Stimulated activated effector memory CD8-positive, alpha-beta T cell treated with anti-CD3 and anti-CD28 coated beads, Interleukin-12 subunit alpha, Interleukin-12 subunit beta, amount 100 ng/mL, for 72 hours (primary cell): ENCODE data around the gene ASIC1.
A peak's percentile ranks its signal among the peaks of the same experiment; 100 is the strongest.

Experiments used
- ATAC-seq: fragments of 150-1000 bp; cut with Tn5 transposase; 2 replicates; pipeline ENCODE4 v1.10.0; 2021
- DNase-seq, 2 donors: peaks; one replicate each; pipeline ENCODE4 v3.0.0; 2021 to 2022; ENCODE audit warnings: low spot score in 2 of 2
- H3K27ac Mint-ChIP-seq: one replicate; pipeline ENCODE4 v1.8.0; 2022; ENCODE audit warnings: mild to moderate bottlenecking, mixed read lengths
- H3K36me3 Mint-ChIP-seq: one replicate; pipeline ENCODE4 v1.8.0; 2022; ENCODE audit warnings: mild to moderate bottlenecking, mixed read lengths
- H3K4me1 Mint-ChIP-seq: one replicate; pipeline ENCODE4 v1.8.0; 2022; ENCODE audit warnings: mixed read lengths
- H3K4me3 Mint-ChIP-seq: one replicate; pipeline ENCODE4 v1.8.0; 2022; ENCODE audit warnings: mild to moderate bottlenecking, mixed read lengths
- H3K9me3 Mint-ChIP-seq: one replicate; pipeline ENCODE4 v1.8.0; 2022; ENCODE audit warnings: mixed read lengths

ASIC1 gene

DNA sequence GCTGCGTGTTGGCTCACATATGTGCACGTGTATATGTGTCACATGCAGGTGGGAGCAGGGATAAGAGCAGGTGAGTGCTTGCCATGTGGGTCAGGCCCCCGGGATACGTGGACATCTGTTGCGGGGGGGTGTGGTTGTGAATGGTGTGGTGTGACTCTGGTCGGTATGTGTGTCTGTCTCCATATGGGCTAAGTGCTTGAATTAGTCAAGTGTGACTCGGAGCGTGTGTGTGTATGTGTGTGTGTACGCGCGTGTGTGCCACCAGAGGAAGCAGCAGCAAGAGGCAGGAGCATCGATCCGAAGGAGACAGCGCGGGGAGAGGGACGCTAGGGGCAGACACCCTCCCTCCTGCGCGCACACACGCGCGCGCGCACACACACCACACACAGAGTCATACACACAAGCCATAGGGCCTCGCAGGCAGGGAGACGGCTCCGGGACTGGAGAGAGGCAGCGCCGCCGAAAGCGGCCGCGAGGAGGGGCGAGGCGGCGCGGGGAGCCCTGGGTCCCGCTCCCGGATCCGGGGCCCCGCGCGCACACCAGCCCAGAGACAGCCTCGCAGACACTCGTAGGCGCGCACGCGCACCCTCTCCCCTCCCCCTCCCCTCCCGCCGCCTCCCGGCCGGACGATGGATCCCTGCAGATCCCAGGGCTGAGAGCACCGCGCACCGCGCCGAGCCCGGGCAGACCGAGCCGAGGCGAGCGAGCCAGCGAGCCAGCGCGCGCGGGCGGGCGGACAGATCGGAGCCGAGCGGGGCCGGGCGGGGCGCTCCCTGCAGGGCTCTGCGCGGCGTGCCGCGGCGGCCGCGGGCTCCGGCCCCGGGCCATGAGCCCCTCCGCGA is at the start of gene ASIC1:
ASIC1 (plus strand) TSS at position 597 of the 842 bp plus-strand sequence. CDS start 1,171 bp downstream, outside the sequence.
- ATAC-seq: peak; percentile 64
- Mint-ChIP-seq H3K9me3 (no peaks in the 10 kb centered on the region), H3K36me3 (no peaks in the 10 kb centered on the region), H3K4me1 (peaks cover 32% of the 10 kb centered on the region), H3K4me3 (peak within 1 kb of the TSS; percentile 73), H3K27ac (no peak within 1 kb of the TSS)
- DNase-seq: peak in 1 of 2 donors; percentile 69

GRCh38 chr12:50013361-50014147 is 43.8 kb upstream of the ASIC1 start:
- ATAC-seq (peak; percentile 85), DNase-seq (no peak)
- Mint-ChIP-seq H3K9me3 (no peaks in the 10 kb centered on the region), H3K4me1 (peaks cover 13% of the 10 kb centered on the region), H3K4me3 (no peak overlapping the region), H3K27ac (no peak overlapping the region), H3K36me3 (peaks cover 70% of the 10 kb centered on the region)

DNA sequence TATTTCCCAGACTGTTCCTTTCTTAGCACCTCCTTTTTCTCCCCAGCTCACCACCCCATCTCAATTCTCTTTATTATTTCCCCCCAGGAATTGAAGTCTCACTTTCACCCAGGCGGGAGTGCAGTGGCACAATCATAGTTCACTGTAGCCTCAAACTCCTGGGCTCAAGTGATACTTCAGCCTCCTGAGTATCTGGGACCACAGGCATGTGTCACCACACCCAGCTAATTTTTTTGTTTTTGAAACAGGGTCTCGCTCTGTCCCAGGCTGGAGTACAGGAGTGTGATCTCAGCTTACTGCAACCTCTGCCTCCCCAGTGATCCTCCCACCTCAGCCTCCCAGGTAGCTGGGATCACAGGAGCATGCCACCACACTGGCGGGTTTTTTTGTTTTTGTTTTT is 43.1 kb upstream of the ASIC1 start:
- DNase-seq (no peak), ATAC-seq (no peak)
- H3K4me1 Mint-ChIP-seq: peaks cover 19% of the 10 kb centered on the region
- H3K36me3 Mint-ChIP-seq: peaks cover 63% of the 10 kb centered on the region
- no peak overlapping the region for H3K4me3 Mint-ChIP-seq
- H3K27ac Mint-ChIP-seq: no peak overlapping the region
- H3K9me3 Mint-ChIP-seq: no peaks in the 10 kb centered on the region

DNA sequence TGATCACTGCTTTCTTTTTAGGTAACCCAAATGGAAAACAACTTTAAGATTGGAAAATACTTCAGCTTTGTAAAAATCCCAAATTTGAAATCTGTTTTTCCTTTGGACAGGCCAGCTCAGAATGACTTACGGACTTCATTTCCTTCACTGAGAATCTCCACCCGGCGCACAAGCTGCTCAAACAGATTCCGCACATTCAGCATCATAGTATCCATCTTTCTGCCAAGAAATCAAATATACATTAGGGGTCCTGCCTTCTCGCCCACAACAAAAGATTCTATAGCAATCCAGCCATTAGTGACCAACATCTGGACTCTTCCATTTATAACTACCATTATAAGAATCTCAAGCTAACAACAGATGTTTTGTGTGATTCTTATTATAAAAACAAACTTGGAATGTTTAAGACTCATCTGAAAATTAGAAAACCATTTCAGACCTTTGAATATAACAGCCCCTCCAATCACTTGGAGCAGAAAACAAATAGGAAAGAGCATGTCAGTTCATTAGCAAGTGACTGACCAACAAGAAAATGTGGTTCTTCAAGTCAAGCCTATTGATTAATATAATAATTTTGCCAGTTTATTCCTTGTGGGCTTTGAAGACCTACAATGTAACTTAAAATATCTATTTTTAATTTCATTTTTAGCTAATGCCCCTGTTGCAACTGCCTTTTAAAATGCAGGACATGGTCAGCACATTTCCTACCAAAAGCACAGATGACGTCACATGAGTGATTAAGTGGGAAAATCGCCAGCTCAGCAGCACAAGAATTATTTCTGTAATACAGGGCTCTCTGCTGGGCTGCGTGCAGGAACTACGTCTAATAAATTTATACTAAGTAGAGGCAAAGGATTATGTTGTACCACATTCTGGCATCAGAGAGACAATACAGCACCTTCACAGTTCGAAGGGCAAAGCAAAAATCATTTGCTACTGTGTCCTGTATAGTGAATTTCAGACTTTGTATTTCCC is 40.6 kb upstream of the ASIC1 start:
- ATAC-seq (no peak), DNase-seq (no peak)
- peaks cover 42% of the 10 kb centered on the region for H3K36me3 Mint-ChIP-seq
- H3K27ac Mint-ChIP-seq: no peak overlapping the region
- peaks cover 19% of the 10 kb centered on the region for H3K4me1 Mint-ChIP-seq
- no peaks in the 10 kb centered on the region for H3K9me3 Mint-ChIP-seq
- H3K4me3 Mint-ChIP-seq: no peak overlapping the region

GRCh38 chr12:50017641-50018040 is 39.8 kb upstream of the ASIC1 start:
- no peak for ATAC-seq
- H3K4me1 Mint-ChIP-seq: peaks cover 19% of the 10 kb centered on the region
- no peaks in the 10 kb centered on the region for H3K9me3 Mint-ChIP-seq
- H3K27ac Mint-ChIP-seq: no peak overlapping the region
- H3K4me3 Mint-ChIP-seq: no peak overlapping the region
- peaks cover 43% of the 10 kb centered on the region for H3K36me3 Mint-ChIP-seq
- no peak for DNase-seq

DNA sequence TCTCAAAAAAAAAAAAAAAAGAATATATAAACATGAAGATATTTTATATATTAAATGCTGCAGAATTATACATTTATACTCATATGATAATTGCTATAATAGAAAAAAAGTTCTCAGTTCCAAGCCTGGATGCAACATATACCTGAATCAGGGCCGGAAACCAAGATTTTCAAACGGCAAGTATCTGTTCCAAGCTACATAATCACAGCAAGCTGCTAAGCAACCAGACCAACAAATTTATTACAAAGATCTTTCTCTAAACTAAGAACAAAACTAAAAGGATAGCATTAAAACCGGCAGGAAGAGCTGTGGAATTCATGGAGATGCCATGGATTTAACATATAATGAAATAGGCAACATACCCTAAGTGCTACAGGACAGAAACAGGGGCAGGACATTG is 39.2 kb upstream of the ASIC1 start:
- peaks cover 48% of the 10 kb centered on the region for H3K36me3 Mint-ChIP-seq
- H3K9me3 Mint-ChIP-seq: no peaks in the 10 kb centered on the region
- ATAC-seq (no peak), DNase-seq (no peak)
- H3K4me3 Mint-ChIP-seq: no peak overlapping the region
- no peak overlapping the region for H3K27ac Mint-ChIP-seq
- H3K4me1 Mint-ChIP-seq: peaks cover 19% of the 10 kb centered on the region

DNA sequence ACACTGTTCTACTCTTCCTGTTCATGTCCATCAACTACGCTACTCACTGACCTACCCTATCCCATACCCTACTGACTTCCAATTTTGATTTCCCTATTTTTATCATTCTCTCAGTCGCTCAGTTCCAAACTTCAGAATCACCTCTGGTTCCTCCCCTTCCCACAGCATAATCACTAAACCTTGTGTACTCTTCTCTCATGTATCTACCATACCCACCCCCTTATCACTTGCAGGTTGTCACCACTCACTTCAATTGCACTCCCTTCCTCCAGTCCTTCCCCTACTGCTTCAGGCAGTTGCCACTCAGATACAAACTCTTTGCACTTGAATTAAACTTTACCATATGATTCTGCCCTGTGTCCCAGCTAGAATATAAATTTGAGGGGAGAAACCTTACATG is 38.4 kb upstream of the ASIC1 start:
- peaks cover 44% of the 10 kb centered on the region for H3K36me3 Mint-ChIP-seq
- H3K4me1 Mint-ChIP-seq: peaks cover 13% of the 10 kb centered on the region
- H3K4me3 Mint-ChIP-seq: no peak overlapping the region
- no peaks in the 10 kb centered on the region for H3K9me3 Mint-ChIP-seq
- DNase-seq (no peak), ATAC-seq (no peak)
- H3K27ac Mint-ChIP-seq: no peak overlapping the region

DNA sequence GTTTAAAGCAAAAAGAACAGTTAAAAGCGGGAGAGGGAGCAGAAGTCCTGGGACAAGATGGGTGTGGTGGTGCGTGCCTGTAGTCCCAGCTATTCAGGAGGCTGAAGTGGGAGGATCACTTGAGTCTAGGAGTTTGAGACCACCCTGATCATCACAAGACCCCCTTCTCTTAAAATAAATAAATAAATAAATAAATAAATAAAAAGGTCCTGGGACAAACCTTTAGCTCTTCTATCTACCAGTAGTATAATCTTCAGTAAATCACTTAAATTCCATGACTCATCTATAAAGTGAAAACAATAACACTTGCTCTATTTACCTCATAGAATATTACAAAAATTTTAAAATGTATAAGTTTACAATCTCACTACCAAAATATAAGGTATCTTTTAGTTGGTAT is 37.9 kb upstream of the ASIC1 start:
- no peak for DNase-seq
- H3K36me3 Mint-ChIP-seq: peaks cover 43% of the 10 kb centered on the region
- no peaks in the 10 kb centered on the region for H3K9me3 Mint-ChIP-seq
- no peak overlapping the region for H3K4me3 Mint-ChIP-seq
- peaks cover 13% of the 10 kb centered on the region for H3K4me1 Mint-ChIP-seq
- ATAC-seq: no peak
- H3K27ac Mint-ChIP-seq: no peak overlapping the region

DNA sequence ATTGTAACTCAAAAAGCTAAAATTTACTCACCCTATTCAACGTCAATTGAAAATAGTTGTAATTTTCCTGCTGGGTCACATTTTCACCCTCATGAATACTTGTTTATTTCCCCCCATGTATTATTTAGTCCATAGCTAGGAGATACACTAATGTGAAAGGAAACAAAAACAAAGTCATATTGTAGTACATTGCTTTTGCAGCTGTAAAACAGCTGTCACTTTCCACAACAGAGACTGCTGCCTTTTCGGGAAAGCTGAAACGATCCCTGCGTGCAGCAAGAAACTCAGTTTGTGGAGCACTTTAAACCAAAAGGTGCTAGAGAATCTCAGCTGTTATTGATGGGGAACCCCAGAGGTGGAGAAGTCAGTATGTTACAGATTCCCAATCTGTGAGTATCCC is 36.4 kb upstream of the ASIC1 start:
- H3K4me3 Mint-ChIP-seq: no peak overlapping the region
- ATAC-seq (no peak), DNase-seq (no peak)
- peaks cover 3% of the 10 kb centered on the region for H3K9me3 Mint-ChIP-seq
- peaks cover 26% of the 10 kb centered on the region for H3K4me1 Mint-ChIP-seq
- H3K36me3 Mint-ChIP-seq: peaks cover 39% of the 10 kb centered on the region
- H3K27ac Mint-ChIP-seq: no peak overlapping the region

- Mint-ChIP-seq H3K9me3 (peaks cover 3% of the 10 kb centered on the region), H3K36me3 (peaks cover 30% of the 10 kb centered on the region), H3K4me1 (peaks cover 26% of the 10 kb centered on the region), H3K27ac (no peak overlapping the region), H3K4me3 (peak overlapping the region; percentile 95)
- ATAC-seq: no peak
- DNase-seq: no peak
Measured at GRCh38 chr12:50022903-50023302, 34.5 kb upstream of the ASIC1 start.

GRCh38 chr12:50024227-50024626 is 33.2 kb upstream of the ASIC1 start:
- ATAC-seq (no peak), DNase-seq (no peak)
- Mint-ChIP-seq H3K4me3 (peak overlapping the region; percentile 95), H3K36me3 (peaks cover 30% of the 10 kb centered on the region), H3K9me3 (peaks cover 3% of the 10 kb centered on the region), H3K27ac (peak overlapping the region; percentile 98), H3K4me1 (peaks cover 21% of the 10 kb centered on the region)

DNA sequence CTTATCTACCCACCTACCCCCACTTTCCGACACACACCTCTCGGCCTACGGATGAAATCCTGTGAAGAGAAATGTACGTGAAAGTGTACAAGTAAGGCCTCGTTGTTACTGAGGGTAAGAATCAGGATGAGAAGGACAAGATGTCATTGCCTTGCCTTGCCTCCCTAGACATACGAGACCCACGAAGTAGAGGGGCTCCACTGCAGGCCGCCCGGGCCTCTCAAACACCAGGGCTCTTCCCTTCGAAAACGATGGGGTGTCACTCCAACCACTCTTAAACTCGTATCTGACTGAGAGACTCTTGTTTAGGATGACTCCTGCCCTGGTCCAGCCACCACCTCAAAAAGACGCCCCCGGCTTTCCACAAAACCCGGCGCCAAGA is 32.6 kb upstream of the ASIC1 start:
- Mint-ChIP-seq H3K4me1 (peaks cover 20% of the 10 kb centered on the region), H3K9me3 (peaks cover 3% of the 10 kb centered on the region), H3K27ac (peak overlapping the region; percentile 98), H3K36me3 (peaks cover 30% of the 10 kb centered on the region), H3K4me3 (peak overlapping the region; percentile 95)
- peak; percentile 58 for ATAC-seq
- peak in 1 of 2 donors; percentile 12 for DNase-seq

DNA sequence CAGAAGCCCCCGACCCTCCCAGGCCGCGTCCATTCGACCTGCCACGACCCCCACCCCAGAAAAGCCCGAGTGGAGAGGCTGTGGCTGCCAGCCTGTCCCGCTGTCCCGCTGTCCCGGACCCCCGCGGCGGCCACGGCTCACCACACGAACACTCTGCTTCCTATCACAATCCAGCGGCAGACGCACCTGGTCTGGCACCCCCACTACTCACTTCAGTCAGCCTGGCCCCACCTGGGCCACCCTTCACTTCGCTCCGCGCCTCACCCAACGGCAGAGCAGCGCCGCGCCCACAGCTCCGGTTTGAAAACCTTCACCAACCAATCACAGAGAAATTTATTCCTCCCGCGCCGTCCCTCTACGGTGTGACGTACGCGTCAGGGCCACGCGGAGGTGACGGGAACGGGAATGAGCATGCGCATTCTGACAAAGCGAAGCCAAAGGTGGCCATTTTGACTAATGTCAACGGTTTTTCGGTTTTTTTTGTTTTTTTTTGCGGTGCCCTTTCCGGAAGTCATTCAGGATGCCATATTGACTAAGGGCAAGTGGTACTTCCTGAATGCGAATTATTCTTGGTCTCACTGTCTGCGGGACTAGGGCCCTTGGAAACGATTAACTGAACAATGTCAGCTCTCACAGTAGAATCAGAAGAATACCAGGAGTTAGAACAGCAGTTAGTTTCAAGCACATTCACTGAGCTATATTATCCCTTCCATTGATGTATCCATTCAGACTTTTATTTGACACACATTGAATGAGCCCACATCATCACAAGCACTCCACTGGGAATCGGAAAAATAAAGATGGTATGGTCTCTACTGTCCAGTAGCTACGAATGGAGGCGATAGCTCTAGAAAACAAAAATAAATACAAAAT is 32.0 kb upstream of the ASIC1 start, which contains the start of gene RACGAP1:
RACGAP1 (minus strand) TSS at position 308 of the 873 bp plus-strand sequence. CDS start 8,779 bp downstream, outside the sequence.
- H3K9me3 Mint-ChIP-seq: peaks cover 3% of the 10 kb centered on the region
- H3K27ac Mint-ChIP-seq: peak within 1 kb of the TSS; percentile 98
- H3K4me3 Mint-ChIP-seq: peak within 1 kb of the TSS; percentile 95
- H3K4me1 Mint-ChIP-seq: peaks cover 20% of the 10 kb centered on the region
- DNase-seq (peak; percentile 79 to 96), ATAC-seq (peak; percentile 99)
- H3K36me3 Mint-ChIP-seq: peaks cover 30% of the 10 kb centered on the region

DNA sequence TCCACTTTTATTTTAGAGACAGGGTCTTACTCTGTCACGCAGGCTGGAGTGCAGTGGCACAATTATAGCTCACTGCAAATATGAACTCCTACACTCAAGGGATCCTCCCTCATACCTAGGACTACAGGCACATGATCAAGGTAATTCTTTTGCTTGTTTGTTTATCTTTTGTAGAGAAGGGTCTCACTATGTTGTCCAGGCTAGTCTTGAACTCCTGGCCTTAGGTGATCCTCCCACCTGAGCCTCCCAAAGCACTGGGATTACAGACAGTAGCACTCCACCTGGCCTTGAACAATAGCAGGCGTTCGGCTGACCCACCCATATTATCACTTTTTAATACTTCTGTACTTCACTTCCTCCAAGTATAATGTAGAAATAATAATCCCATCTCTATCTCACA is 30.7 kb upstream of the ASIC1 start:
- H3K9me3 Mint-ChIP-seq: peaks cover 3% of the 10 kb centered on the region
- H3K27ac Mint-ChIP-seq: peak overlapping the region; percentile 62
- no peak overlapping the region for H3K4me3 Mint-ChIP-seq
- peaks cover 20% of the 10 kb centered on the region for H3K4me1 Mint-ChIP-seq
- DNase-seq (no peak), ATAC-seq (no peak)
- peaks cover 30% of the 10 kb centered on the region for H3K36me3 Mint-ChIP-seq
